ENCODE results near the gene UHRF1.
"Not testable (repeated sequence)": the region's sequence is repeated elsewhere in the genome, so short reads cannot be mapped to it uniquely, and the experiment has no call there.

UHRF1 gene

GRCh38 chr19:4974880-4975469 lies 65.7 kb downstream of the UHRF1 start:
- peaks cover 5% of the 10 kb centered on the region for H3K36me3 ChIP-seq (ENCODE audit: control insufficient read depth, insufficient read depth, low read length)
- TF ChIP-seq CTCF (IDR thresholded peaks at IDR 0.05; ENCODE audit: insufficient read depth, low read length, poor library complexity, severe bottlenecking): no peak
- no peaks in the 10 kb centered on the region for H3K27me3 ChIP-seq (replicated peaks; ENCODE audit: control insufficient read depth, insufficient read depth, low read length)
- no peak overlapping the region for H3K4me3 ChIP-seq (replicated peaks; ENCODE audit: low read depth, low read length)
- DNase-seq (ENCODE audit: extremely low read depth, insufficient read length): no peak

GRCh38 chr19:4975601-4976000 lies 66.3 kb downstream of the UHRF1 start:
- not testable (repeated sequence) for DNase-seq (ENCODE audit: extremely low read depth, insufficient read length); H3K4me3 ChIP-seq (replicated peaks; ENCODE audit: low read depth, low read length); H3K27me3 ChIP-seq (replicated peaks; ENCODE audit: control insufficient read depth, insufficient read depth, low read length); H3K36me3 ChIP-seq (ENCODE audit: control insufficient read depth, insufficient read depth, low read length)

GRCh38 chr19:4976401-4977298 lies 67.3 kb downstream of the UHRF1 start:
- Histone ChIP-seq H3K36me3 (ENCODE audit: control insufficient read depth, insufficient read depth, low read length) (peaks cover 5% of the 10 kb centered on the region), H3K27me3 (replicated peaks; ENCODE audit: control insufficient read depth, insufficient read depth, low read length) (no peaks in the 10 kb centered on the region), H3K4me3 (replicated peaks; ENCODE audit: low read depth, low read length) (no peak overlapping the region)
- peak; percentile 26 for TF ChIP-seq CTCF (IDR thresholded peaks at IDR 0.05; ENCODE audit: insufficient read depth, low read length, poor library complexity, severe bottlenecking)
- DNase-seq (ENCODE audit: extremely low read depth, insufficient read length): no peak

- Histone ChIP-seq H3K4me3 (replicated peaks; ENCODE audit: low read depth, low read length) (no peak overlapping the region), H3K36me3 (ENCODE audit: control insufficient read depth, insufficient read depth, low read length) (peaks cover 5% of the 10 kb centered on the region), H3K27me3 (replicated peaks; ENCODE audit: control insufficient read depth, insufficient read depth, low read length) (no peaks in the 10 kb centered on the region)
- no peak for TF ChIP-seq CTCF (IDR thresholded peaks at IDR 0.05; ENCODE audit: insufficient read depth, low read length, poor library complexity, severe bottlenecking)
- no peak for DNase-seq (ENCODE audit: extremely low read depth, insufficient read length)
Measured at GRCh38 chr19:4977299-4978174, 68.2 kb downstream of the UHRF1 start.

- peaks cover 8% of the 10 kb centered on the region for H3K36me3 ChIP-seq (ENCODE audit: control insufficient read depth, insufficient read depth, low read length)
Measured at GRCh38 chr19:4979211-4979807, 70.0 kb downstream of the UHRF1 start.

More at GRCh38 chr19:4979211-4979807, 70.0 kb downstream of the UHRF1 start:
- DNase-seq (ENCODE audit: extremely low read depth, insufficient read length): no peak
- no peak for TF ChIP-seq CTCF (IDR thresholded peaks at IDR 0.05; ENCODE audit: insufficient read depth, low read length, poor library complexity, severe bottlenecking)
- H3K27me3 ChIP-seq (replicated peaks; ENCODE audit: control insufficient read depth, insufficient read depth, low read length): no peaks in the 10 kb centered on the region
- H3K4me3 ChIP-seq (replicated peaks; ENCODE audit: low read depth, low read length): no peak overlapping the region
